ENCODE data around the gene TBCD.

Gene TBCD

DNA sequence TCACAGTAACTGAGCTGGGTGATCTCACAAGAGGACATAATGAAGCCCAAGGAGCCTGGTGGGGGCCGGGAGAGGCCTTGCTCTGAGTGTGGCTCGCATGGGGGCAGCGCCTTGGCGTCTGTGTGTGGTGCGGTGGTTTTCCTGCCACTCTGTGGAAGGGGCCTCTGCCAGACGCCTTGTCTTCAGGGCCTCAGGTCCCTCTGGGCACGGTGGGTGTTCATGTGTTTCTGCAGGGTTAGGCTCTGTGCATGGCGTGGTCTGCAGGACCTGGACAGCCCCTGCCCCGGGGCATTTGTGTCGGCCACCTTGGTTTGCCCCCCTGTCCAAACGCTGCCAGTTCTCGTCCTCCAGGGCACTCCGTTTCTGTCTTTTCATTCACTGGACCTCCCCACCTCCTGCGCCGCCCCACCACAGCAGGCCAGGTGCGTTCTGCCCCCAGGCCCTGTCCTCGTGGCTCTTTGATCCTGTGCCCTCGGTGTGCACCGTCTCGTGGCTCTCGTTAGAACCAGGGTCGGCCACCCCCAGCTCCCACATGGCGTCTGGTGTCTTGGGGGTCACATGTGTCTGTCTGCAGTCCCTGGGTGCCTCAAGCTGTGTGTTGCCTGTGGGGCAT is 131.7 kb downstream of the TBCD start:
- no peak for DNase-seq (ENCODE audit: low read depth in 4 of 4, low spot score in 1 of 4)

DNA sequence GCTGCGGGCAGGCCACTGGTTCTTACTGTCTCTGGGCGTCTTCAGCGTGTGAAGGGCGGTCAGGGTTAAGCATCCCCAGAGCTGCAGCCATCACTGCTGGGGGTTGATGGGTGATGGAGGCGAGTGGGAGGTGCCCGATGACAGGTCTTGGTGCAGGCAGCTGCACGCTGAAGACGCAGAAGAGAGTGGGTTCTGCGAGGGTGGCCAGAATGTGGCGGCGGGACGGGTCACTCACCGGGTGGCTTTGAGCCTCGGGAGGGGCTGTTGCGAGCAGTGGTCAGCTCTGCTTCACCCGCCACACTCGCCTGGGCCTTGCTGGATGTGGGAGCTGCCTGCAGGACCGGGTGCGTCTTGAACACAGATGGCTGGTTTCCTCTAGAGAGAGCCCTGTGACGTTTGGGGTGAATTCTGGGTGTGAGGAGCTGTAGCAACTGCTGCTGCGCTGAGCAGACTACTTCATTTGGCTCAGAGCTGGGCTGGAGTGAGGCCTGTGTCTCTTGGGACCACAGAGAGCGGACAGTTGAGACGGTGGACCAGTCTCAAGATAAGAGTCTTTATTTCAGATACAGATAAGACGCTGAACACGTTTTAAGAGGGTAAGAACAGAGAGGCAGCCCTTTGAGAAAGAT is 132.6 kb downstream of the TBCD start:
- DNase-seq (ENCODE audit: low read depth in 4 of 4, low spot score in 1 of 4), result no peak

DNA sequence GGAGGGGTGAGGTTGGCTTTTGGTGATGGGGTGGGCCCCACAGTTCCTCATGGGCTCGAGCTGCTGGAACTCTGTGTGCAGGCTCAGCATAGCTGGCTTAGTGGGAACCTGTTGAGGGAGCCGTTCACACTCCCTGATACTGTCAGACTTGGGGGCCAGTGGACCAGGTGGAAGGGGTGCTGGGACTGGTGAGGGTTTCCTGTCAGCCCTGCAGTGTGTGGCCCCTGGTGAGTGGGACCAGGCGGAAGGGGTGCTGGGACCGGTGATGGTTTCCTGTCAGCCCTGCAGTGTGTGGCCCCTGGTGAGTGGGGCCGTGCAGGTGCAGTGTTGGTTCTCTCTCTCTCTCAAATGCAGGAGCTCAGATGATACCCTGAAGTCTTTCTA is 133.1 kb downstream of the TBCD start:
- no peak for DNase-seq (ENCODE audit: low read depth in 4 of 4, low spot score in 1 of 4)

DNA sequence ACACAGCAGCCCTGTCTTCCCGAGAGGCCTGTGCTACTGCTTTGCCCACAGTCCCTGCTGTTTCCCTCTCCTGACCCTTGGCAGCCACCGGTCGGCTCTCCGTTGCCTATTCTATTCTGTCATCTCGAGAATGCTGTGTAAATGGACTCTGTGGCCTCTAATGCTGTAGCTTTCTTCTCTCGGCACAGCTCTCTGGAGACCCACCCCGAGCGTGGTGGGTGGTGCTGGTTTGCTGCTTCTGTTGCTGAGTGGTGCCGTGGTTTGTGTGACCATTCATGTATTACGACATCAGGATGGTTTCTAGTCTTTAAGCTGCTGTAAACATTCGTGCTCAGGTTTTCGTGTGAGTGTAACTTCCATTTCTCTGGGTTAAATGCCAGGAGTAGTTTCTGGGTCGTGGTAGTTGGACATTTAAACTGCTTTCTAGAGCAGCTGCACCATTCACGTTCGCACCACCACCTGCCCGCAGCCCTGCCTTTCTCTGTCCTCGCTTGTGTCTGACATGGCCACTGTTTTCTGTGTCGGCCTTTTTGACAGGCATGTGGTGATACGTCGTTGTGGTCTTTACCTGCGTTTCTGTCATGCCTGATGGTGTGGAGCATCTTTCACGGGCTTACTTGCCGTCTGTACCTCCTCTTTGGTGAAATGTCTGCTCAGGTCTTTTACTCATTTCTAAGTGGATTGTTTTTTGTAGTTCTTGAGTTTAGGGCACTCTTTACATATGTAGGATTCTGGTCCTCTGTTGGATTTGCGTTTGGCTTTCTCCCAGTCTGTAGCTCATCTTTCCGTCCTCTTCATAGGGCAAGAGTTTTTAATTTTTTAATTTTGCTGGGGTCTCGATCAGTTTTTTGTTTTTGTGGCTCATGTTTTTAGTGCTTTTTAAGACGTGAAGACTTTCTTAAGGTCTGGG is 135.6 kb downstream of the TBCD start:
- DNase-seq (ENCODE audit: low read depth in 4 of 4, low spot score in 1 of 4), result no peak

DNA sequence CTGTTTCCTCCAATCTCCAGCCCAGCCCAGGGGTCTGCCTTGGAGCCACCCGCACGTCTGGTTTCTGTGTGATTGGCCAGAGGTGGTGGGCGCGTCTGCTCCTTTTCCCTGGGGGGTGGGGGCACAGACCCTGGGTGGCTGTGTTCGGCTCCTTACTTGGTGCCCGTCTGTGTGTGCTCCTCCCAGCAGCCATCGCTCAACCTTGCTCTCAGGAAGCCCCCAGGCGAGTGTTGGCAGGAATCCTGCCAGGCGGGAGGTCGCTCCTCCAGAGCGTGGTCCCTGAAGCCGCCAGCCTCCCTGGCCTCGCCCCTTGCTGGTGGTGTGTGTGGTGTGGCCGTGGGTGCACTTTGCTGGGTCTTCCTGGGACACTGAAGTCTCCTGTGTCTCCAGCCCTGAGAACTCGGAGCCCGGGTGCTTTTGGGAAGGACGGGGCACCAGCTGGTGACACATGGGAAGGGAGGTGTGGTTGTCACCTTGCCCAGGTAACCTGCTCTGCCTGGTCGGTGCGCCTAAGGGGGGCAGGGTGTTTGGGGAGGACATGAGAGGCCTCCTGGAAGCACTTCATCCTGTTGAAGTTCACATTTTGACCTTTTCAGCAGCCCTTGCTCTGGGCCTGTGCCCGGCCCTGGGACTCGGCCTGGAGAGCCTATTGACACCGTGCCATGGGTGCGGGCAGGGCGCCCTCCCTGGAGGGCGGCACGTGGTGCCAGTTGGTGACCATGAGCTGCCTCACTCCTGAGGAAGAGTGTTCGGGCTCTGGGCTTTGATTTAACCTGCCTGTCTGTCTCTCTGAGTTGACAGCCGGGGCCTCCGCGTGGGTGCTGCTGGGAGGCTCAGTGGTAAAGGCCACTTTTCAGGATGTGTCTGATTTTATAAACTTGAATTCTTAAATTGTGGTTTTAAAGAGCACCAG is 137.0 kb downstream of the TBCD start:
- no peak for DNase-seq (ENCODE audit: low read depth in 4 of 4, low spot score in 1 of 4)

DNA sequence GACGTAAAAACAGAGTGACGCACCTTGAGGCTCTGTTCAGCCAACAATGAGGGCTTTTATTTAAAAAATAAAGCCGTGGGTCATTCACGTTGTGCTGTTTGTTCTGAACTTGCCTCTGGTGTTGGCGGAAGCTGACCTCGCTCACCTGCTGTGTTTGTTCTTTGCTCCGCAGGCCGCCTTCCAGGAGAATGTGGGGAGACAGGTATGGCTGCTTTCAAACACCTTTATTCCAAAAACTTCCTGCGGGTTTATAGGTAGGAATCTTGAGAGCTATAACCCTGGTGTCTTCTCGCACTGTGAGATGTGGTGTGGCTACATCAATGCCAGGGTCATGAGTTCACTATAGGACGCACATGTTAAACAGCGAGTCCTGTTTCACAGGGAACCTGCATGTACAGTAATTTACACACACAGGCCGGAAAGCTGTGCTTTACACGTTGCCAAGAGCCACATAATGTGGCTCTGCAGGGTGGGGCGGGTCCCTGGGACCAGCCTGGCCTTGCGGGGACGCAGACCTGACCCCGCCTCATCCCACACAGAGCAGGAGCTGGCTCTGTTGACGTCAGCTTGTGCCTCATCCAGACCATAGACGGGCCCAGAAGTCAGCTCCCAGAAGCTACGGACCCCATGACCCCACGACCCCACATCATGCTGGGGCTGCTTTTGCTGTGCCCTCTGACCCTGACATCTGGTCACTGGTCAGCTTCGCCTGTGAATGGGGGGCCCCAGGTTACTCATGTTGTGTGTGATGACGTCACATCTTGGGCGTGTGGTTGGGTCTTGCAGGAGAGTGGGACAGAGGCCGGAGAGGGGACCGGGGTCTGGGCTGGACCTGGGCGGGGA is 137.9 kb downstream of the TBCD start:
- no peak for DNase-seq (ENCODE audit: low read depth in 4 of 4, low spot score in 1 of 4)

DNA sequence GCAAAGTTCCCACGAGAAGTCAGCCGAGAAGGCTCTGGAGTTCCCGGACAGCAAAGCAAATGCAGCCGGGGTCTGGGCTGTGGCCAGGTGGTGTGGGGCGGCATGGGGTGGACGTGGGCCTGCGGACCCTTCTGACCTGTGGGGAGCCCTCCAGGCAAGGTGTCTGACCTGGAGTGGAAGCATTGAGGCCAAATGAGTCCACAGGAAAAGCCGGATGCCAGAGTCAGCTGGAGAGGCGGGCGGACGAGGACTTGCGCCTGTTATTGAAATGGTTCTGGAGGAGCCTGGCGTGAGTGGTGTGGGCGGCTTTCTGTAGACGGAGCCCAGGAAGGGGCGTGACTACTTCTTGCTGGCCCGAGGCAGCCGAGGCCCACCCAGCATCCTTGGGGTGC is 138.5 kb downstream of the TBCD start:
- no peak for DNase-seq (ENCODE audit: low read depth in 4 of 4, low spot score in 1 of 4)

DNA sequence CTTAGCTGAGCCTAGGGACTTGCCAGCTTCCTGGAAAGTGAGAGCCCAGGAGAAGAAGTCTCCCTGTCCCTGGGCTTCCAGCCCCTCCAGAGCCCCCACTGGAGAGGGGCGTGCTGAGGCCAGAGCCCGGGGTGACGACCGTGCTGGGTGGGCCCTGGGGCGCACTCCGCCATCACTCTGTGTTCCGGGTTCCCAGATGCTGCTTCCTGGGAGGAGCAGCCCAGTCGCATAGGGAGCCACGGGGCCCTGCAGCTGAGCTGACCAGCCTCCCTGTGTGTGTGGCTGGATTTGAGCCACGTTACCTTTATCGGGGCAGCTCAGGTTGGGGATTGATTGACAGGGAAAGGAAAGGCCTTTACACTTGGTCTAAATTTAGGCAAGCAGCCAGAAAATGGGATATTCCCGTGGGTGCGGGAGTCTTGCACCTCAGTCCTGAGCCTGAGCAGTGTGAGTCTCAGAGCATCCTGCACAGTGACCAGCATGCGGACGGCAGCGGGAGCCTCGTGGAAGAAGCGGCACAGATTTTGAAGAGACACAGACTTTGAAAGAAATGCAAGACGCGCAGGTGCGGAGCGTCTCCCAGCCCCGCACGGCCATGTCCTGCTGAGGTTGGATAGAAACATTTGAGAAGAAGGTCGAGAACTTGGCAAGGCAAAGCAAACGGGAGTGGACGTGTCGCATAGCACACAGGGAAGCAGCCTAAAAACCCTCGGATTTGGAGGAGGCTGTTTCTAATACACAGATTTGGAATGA is 139.2 kb downstream of the TBCD start:
- DNase-seq (ENCODE audit: low read depth in 4 of 4, low spot score in 1 of 4), result no peak

DNA sequence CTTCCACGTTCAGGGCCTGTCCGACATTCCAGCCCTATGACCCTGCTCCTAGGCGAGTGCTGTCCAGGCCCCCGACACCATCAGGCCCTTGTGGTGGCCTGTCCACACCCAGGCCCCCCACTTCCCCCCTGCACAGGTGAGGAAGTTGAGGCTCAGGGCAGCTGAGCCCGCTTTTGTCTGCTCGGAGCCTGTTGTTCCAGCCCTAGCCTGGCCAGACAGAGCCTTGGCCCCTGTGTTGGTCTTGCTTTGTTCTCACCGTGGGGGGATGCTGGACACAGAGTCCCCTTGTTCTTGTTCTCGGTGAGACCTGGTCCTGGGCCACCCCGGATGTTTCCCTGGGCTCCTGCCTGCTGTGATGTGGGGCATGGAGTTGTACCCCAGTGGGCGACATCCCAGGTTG is 140.0 kb downstream of the TBCD start:
- no peak for DNase-seq (ENCODE audit: low read depth in 4 of 4, low spot score in 1 of 4)

DNA sequence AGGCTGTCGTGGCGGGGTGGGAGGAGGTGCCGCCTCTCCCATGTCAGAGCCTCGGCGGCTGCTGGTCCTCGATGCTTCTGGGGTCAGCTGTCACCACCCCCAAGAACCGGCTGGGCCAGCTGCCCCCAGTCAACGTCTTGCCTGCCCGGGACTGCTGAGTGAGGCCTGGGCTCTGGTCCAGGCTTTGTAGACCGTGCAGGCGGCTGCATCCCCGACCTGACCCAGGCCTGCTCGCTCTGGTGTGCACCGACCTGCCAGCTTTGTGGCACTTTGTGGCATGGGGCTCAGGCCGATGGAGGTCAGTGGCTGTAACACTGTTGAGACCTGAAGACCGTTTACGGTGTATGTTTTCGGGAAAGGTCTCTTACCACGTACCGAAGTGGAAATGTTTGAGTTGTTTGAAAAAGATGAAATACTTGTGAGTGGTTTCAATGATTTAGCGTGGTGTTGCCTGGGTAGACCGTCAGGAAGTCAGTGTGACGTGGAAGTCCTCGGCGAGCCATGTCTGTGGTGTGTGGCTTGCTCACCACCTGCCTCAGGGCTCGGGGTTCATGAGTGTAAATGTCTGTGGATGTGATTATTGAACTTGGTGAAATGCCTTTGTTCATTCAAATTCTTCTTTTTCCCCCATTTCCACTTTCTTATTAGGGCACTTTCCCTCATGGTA is 141.2 kb downstream of the TBCD start:
- DNase-seq (ENCODE audit: low read depth in 4 of 4, low spot score in 1 of 4), result no peak

DNA sequence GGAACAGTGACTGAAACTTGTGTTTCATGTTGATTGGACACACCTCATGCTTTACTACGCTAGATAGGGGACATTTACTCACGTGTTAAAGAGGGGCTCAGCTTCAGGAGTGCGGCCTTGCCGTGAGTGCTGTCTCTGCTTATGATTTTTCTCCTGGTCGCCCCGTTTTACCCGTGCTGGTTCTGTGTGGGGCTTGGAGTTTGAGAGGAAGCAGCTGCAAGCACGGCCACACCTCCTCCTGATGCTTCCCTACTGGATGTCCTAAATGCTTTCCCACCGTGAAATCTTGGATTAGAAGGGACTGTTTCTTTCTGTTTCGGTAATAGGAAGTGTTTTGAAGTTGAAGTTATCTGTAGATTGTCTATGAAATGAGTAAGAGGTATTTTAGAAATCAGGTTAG is 141.9 kb downstream of the TBCD start:
- DNase-seq (ENCODE audit: low read depth in 4 of 4, low spot score in 1 of 4), result no peak

DNA sequence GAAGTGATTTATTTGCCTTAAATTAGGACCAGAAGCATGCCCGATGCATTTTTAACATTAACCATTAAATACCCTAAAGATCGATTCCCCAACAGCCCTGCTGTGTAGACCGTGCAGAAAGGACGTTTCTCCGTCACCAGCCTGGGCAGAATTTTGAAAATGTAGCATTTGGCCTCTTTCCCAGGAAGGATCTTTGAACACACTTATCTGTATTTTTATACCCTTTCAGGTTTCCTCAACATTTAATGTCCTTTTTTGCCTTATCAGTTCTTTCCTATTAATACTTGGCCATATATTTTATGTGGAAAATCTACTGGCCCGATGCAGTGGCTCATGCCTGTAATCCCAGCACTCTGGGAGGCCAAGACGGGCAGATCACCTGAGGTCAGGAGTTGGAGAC is 142.5 kb downstream of the TBCD start:
- DNase-seq (ENCODE audit: low read depth in 4 of 4, low spot score in 1 of 4), result no peak

DNA sequence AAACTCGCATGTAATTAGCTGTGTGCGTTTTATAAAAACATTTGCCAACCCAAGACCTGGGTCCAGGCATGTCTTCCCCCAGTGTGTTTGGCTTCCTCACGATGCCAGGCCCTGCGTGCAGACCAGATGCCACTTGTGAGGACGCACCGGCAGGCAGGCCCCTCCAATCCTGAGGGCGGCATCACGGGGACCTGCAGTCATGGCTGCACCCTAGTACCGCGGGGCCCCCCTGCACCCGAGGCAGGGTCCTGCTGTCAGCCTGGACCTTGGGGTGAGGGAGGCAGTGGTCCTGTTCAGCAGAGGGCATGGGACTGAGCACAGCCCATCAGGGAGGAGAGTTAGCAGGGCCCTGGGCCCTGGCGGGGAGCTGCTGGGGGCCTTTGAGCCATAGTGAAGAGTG is 143.2 kb downstream of the TBCD start:
- no peak for DNase-seq (ENCODE audit: low read depth in 4 of 4, low spot score in 1 of 4)

DNA sequence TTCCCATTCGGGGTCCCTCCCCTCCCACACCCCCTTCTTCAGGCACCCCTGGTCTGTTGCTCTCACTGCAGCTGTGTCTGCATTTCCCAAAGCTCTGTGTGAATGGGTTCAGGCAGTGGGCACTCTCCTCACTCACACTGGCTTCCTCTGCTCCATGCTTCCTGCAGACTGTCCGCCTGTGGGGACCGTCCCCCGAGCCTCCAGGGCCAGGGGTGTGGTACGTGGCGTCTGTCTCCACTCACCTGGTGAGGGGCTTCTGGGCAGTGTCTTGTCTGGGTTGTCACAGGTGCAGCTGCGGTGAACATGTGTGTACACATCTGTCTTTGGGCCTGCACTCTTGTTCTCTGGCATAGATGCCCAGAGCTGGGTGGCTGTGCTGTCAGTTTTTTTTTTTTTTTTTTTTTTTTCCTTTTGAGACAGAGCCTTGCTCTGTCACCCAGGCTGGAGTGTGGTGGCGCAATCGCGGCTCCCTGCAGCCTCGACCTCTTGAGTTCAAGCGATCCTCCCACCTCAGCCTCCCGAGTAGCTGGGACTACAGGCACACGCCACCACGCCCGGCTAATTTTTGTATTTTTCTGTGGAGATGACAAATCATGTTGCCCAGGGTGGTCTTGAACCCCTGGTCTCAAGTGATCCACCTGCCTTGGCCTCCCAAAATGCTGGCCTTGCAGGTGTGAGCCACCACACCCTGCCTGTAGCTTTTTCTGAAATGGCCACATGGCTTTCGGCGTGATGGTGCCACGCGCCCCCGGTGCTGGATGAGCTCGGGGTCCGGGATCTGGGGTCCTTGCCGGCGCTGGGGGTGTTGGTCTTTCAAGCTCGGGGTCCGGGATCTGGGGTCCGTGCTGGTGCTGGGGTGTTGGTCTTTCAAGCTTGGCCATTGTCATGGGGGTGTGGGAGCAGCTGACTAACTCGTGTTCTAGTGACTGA is 144.5 kb downstream of the TBCD start:
- DNase-seq (ENCODE audit: low read depth in 4 of 4, low spot score in 1 of 4), result no peak

DNA sequence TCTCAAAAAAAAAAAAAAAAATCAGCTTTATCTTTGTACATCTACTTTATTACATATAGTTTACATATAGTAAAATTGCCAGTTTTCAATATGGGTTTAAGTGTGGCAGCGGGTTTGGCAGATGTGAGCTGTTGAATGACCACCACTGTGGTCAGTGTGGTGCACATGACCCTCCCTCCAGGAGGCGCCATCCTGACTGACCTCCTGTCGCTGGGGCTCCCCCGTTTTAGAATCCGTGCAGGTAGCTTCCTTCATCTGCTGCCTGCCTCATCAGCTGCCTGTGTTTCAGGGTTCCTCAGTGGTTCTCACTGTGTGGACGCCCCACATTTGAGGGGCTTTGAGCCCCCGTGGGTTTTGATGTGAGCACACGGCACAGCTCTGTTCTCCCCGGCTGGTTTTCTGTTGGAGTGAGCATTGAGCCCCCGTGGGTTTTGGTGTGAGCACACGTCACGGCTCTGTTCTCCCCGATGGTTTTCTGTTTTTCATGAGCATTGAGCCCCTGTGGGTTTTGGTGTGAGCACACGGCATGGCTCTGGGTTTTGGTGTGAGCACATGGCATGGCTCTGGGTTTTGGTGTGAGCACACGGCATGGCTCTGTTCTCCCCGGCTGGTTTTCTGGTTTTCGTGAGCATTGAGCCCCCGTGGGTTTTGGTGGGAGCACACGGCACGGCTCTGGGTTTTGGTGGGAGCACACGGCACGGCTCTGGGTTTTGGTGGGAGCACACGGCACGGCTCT is 145.8 kb downstream of the TBCD start:
- no peak for DNase-seq (ENCODE audit: low read depth in 4 of 4, low spot score in 1 of 4)

DNA sequence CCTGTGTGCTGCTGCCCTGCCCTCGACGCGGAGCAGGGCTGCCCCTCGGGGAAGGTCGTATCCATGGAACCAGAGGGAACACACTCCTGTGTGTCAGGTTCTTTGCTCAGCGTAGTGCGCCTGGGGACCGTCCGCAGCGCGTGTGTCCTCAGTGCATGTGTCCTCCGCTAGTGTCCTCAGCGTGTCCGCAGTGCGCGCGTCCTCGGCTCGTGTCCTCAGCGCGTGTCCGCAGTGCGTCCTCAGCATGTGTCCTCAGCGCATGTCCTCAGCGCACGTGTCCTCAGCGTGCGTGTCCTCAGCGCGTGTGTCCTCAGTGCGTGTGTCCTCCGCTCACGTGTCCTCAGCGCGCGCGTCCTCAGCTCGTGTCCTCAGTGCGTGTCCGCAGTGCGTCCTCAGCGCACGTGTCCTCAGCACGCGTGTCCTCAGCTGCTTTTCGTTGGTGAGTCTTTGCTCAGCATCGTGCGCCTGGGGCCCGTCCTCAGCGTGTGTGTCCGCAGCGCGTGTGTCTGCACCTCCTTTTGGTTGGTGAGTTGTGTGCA is 147.2 kb downstream of the TBCD start:
- no peak for DNase-seq (ENCODE audit: low read depth in 4 of 4, low spot score in 1 of 4)

DNA sequence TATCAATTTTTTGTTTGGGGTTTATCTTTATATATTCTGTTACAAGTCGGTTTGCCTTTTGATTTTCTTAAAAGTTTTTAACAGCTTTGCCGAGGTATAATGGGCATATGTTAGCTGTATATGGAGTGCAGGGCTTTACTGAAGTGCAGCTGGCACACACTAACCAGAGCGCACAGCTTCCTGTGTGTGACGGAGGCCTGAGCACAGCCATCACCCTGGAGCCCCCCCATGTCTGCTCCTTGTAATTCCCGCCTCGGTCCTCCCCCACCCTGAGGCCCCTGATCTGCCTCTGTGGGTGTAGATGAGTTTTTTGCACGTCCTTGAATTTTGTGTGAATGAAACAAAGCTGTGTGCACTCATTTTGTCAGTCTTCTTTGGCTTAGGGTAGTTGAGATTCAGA is 148.1 kb downstream of the TBCD start:
- DNase-seq (ENCODE audit: low read depth in 4 of 4, low spot score in 1 of 4), result no peak
